ENCODE data around the gene RPS28.
"Not testable (repeated sequence)": the region's sequence is repeated elsewhere in the genome, so short reads cannot be mapped to it uniquely, and the experiment has no call there.

The RPS28 gene

DNA sequence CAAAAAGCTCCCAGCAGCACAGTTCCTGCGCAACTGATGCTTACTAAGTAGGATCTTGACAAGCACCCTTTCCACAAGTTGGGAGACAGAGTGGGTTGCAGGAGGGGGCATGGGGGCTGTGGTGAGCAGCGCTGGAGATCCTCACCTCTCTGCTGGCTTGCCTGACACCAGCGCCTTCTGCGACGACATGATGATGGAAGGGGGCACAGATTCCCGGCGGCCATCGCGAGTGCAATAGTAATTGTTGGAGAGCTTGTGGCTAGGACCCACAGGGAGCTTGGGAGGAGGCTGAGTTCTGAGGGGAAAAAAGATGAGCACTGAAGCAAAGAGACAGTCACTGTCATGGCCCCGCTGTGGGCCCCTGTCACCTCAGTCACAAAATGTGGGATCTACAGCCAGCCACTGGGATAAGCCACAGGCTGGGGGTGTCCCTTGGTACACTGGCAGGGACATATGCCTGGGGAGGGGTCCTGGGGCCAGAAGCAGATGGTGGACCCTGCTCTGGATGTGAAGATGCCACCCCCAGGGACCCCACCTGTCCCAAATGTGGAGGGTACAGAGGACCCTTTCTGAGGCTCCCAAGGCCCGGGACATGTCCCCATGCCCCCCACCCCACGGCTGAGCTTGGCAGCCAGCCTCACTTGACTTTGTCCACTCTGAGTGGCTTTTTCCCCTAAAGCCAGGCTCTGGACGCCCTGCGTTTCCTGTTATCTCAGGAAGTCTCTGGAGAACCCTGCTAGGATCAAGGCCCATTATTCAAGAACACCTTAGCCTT lies 4.8 kb upstream of the RPS28 start:
- no peak overlapping the region for H3K27ac ChIP-seq
- TF ChIP-seq, protein P1, sequence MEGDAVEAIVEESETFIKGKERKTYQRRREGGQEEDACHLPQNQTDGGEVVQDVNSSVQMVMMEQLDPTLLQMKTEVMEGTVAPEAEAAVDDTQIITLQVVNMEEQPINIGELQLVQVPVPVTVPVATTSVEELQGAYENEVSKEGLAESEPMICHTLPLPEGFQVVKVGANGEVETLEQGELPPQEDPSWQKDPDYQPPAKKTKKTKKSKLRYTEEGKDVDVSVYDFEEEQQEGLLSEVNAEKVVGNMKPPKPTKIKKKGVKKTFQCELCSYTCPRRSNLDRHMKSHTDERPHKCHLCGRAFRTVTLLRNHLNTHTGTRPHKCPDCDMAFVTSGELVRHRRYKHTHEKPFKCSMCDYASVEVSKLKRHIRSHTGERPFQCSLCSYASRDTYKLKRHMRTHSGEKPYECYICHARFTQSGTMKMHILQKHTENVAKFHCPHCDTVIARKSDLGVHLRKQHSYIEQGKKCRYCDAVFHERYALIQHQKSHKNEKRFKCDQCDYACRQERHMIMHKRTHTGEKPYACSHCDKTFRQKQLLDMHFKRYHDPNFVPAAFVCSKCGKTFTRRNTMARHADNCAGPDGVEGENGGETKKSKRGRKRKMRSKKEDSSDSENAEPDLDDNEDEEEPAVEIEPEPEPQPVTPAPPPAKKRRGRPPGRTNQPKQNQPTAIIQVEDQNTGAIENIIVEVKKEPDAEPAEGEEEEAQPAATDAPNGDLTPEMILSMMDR (conservative IDR thresholded peaks at IDR 0.05): no peak
- no peak for TF ChIP-seq ZFX (IDR thresholded peaks at IDR 0.05)

DNA sequence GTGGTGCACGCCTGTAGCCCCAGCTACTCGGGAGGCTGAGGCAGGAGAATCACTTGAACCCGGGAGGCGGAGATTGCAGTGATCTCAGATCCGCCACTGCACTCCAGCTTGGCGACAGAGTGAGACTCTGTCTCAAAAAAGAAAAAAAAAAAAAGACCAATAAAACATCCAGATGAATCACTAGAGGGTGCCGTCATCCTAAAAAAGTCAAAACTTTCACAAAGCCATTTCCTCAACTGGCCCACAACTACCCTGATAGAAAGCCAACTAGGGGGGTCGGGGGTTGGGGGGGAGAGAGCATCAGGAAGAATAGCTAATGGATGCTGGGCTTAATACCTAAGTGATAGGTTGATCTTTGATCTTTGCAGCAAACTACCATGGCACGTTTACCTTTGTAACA lies 2.5 kb upstream of the RPS28 start:
- not testable (repeated sequence) for H3K27ac ChIP-seq

DNA sequence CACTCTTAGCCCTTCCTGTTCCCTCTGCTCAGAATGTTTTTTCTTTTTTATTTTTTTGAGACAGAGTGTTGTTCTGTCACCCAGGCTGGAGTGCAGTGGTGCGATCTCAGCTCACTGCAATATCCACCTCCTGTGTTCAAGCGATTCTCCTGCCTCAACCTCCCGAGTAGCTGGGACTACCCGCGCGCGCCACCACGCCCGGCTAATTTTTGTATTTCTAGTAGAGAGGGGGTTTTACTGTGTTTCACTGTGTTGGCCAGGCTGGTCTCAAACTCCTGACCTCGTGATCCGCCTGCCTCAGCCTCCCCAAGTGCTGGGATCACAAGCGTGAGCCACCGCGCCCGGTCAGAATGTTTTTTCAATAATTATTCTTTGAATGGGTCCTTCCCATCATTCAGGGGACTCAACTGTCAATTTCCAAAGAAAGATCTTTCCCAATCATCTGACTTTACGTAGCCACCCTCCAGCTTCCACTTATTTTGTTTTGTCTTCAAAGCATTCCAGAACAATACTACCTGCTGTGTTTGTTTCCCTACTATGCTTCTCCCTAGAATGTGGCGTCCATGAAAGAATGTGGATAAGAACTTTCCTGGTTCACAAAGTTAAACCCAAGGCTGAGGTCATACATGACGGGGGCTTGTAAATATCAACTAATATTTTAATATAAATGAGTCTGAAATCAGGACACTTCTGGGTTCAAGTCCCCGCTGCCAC lies 1.3 kb upstream of the RPS28 start:
- TF ChIP-seq, protein P1 (conservative IDR thresholded peaks at IDR 0.05): no peak
- TF ChIP-seq ZFX (IDR thresholded peaks at IDR 0.05): no peak

DNA sequence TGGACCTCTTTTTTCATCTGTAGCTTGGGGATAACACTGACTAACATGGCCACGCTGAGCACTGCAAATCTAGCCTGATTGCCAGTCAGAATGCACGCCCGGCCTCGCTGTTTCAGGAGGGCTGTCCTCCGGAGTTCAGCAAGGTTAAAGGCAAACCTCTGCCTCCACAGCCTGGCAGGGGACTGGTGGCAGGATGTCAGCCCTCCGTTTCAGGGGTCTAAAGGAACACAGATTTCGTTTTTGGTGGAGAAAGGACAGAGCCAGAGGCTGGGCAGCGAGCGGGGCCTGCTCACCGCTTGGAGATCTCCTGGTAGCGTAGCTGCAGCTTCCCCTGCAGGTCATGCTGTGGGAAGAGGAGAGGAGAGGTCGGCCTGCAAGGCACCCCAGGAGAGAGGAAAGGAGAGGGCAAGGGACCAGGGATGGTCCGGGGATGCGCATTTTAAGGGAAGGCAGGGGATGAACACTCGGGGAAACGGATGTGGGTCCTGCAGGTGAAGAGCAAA lies 681 bp upstream of the RPS28 start:
- H3K27ac ChIP-seq: peak overlapping the region; percentile 96
- TF ChIP-seq, protein P1 (conservative IDR thresholded peaks at IDR 0.05): no peak

More for the DNA sequence above, 1.3 kb upstream of the RPS28 start:
- H3K27ac ChIP-seq: peak overlapping the region; percentile 96

DNA sequence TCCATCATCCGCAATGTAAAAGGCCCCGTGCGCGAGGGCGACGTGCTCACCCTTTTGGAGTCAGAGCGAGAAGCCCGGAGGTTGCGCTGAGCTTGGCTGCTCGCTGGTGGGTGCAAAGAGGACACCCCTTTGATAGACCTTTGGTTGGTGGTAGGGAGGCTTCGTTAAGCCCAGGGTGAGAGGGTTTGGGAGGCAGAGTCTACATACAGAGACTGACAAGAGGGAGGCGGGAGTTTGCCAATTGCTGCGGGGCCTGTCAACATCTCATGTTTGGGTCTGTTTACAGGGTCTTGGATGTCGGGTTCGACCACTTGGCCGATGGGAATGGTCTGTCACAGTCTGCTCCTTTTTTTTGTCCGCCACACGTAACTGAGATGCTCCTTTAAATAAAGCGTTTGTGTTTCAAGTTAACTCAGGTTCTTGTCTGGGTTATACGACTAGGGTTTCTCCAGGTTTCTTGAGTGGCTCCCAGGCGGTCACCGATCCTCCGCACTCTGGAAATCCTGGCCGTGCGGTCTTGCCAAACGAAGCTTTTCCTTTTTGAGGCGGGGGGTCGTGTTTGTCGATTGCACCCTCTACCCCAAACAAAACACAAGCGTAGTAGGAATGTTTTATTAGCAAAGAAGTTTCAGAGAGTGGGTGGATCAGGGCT lies 816 bp downstream of the RPS28 start:
- TF ChIP-seq ZFX (IDR thresholded peaks at IDR 0.05): no peak
- TF ChIP-seq, protein P1 (conservative IDR thresholded peaks at IDR 0.05): no peak

DNA sequence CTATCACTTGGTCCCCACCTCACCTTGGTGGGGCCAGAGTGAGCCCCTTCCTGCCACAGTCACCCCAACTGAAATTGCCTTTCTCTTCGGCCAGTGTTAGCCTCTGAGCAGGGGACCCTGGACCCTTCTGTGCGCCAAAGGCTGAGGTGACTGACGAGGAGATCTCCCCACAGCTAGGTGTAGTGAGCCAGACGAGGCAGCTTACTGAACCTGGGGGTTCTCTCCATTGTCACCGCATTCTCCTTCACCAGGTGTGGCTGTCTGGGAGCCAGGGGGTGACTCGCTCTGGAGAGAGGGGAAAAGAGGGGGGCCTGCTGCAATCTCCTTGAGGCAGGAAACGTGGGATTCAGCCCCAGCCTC lies 1.3 kb downstream of the RPS28 start:
- TF ChIP-seq ZFX (IDR thresholded peaks at IDR 0.05): no peak
- TF ChIP-seq, protein P1 (conservative IDR thresholded peaks at IDR 0.05): no peak
- H3K27ac ChIP-seq: peak overlapping the region; percentile 96

More for the DNA sequence above, 816 bp downstream of the RPS28 start:
- peak overlapping the region; percentile 96 for H3K27ac ChIP-seq

DNA sequence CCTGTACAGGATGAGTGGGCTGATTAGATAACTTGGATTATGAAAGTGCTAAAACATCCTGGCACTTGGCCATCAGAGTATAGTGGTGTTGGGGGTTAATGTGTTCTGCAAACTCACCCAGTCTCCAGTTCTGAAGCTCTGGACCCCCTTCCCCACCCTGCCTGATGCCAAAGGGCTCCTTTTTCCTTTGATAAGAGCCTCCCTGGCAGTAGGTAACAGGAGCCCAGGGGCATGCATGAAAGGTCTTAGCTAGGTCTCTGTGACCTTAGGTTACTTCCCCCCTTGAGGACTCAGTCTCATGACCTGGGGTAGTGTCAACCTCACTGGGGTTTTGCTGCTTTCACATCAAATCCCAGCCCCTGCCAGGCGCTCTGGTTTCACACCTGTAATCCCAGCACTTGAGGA lies 2.5 kb downstream of the RPS28 start:
- H3K27ac ChIP-seq: no peak overlapping the region
- TF ChIP-seq, protein P1 (conservative IDR thresholded peaks at IDR 0.05): no peak
- TF ChIP-seq ZFX (IDR thresholded peaks at IDR 0.05): no peak
